SK-N-SH treated with all-trans-retinoic acid at 6 μM for 48 hours (cell line): ENCODE results near the gene AZU1.

Source experiments
- ARNTL ChIP-seq: fragments of 450-650 bp; formaldehyde crosslinking; IDR thresholded peaks from 2 replicates; pipeline ENCODE4 v1.5.0; 2020; ENCODE audit warnings: low read depth, mild to moderate bottlenecking, moderate library complexity, borderline replicate concordance
- BACH2 ChIP-seq: fragments of 250-450 bp; sonication (Bioruptor Pico); IDR thresholded peaks from 2 replicates; pipeline ENCODE4 v1.9.0; 2021; ENCODE audit warnings: mild to moderate bottlenecking, borderline replicate concordance
- CSDC2 ChIP-seq: fragments of 250-450 bp; sonication (Bioruptor Pico); IDR thresholded peaks from 2 replicates; pipeline ENCODE4 v1.5.0; 2020; ENCODE audit warnings: mild to moderate bottlenecking, moderate library complexity
- CSRNP3 ChIP-seq: fragments of 250-450 bp; sonication (Bioruptor Pico); IDR thresholded peaks from 2 replicates; pipeline ENCODE4 v1.5.1; 2021; ENCODE audit warnings: mild to moderate bottlenecking, moderate library complexity
- PATZ1 ChIP-seq: fragments of 250-450 bp; sonication (Bioruptor Pico); IDR thresholded peaks from 2 replicates; pipeline ENCODE4 v1.8.0; 2020; ENCODE audit warnings: mild to moderate bottlenecking, moderate library complexity, borderline replicate concordance
- RARB ChIP-seq: fragments of 250-450 bp; sonication (Bioruptor Pico); IDR thresholded peaks from 2 replicates; pipeline ENCODE4 v1.8.0; 2021; ENCODE audit warnings: mild to moderate bottlenecking, moderate library complexity
- TCF4 ChIP-seq: fragments of 250-450 bp; sonication (Bioruptor Pico); IDR thresholded peaks from 2 replicates; pipeline ENCODE4 v1.8.0; 2021; ENCODE audit warnings: mild to moderate bottlenecking, moderate library complexity, borderline replicate concordance
- ZFP3 ChIP-seq: fragments of 250-450 bp; sonication (Bioruptor Pico); IDR thresholded peaks from 2 replicates; pipeline ENCODE4 v1.5.0; 2020; ENCODE audit warnings: mild to moderate bottlenecking, moderate library complexity
- ZFP30 ChIP-seq: fragments of 450-650 bp; formaldehyde crosslinking; IDR thresholded peaks from 2 replicates; pipeline ENCODE4 v1.5.0; 2022; ENCODE audit warnings: mild to moderate bottlenecking, moderate library complexity

GRCh38 chr19:873561-874041 is 46.0 kb downstream of the AZU1 start:
- TF ChIP-seq ZFP30 = no peak
- no peak for TF ChIP-seq ARNTL
- TF ChIP-seq CSDC2 (CRISPR knock-in tag) = no peak
- no peak for TF ChIP-seq PATZ1 (CRISPR knock-in tag)
- no peak for TF ChIP-seq ZFP3 (CRISPR knock-in tag)
- TF ChIP-seq CSRNP3 (CRISPR knock-in tag) = no peak
- TF ChIP-seq RARB (CRISPR knock-in tag) = no peak
- no peak for TF ChIP-seq BACH2 (CRISPR knock-in tag)
- no peak for TF ChIP-seq TCF4 (CRISPR knock-in tag)
